CD4-positive, alpha-beta T cell treated with Interleukin-6 for 4 hours (primary cell): ENCODE results near the gene MAGEA6.

Experiments used
- DNase-seq: peaks from one replicate; pipeline ENCODE4 v3.0.0-alpha.2; 2020; ENCODE audit warnings: mixed read lengths

Gene MAGEA6

DNA sequence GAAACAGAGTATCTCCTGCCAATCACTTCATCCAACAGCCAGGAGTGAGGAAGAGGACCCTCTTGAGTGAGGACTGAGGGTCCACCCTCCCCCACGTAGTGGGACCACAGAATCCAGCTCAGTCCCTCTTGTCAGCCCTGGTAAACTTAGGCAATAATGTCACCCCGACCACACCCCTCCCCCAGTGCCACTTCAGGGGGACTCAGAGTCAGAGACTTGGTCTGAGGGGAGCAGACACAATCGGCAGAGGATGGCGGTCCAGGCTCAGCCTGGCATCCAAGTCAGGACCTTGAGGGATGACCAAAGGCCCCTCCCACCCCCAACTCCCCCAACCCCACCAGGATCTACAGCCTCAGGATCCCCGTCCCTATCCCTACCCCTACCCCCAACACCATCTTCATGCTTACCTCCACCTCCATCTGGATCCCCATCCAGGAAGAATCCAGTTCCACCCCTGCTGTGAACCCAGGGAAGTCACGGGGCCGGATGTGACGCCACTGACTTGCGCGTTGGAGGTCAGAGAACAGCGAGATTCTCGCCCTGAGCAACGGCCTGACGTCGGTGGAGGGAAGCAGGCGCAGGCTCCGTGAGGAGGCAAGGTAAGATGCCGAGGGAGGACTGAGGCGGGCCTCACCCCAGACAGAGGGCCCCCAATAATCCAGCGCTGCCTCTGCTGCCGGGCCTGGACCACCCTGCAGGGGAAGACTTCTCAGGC lies 36.1 kb downstream of the MAGEA6 start, which contains the start of the genes CSAG1 and MAGEA12:
CSAG1 (minus strand) TSS at position 461 of the 715 bp plus-strand sequence. CDS start 1,261 bp downstream, outside the sequence.
MAGEA12 (plus strand) TSS at position 497 of the 715 bp plus-strand sequence. CDS start 2,405 bp downstream, outside the sequence.
- DNase-seq, result no peak

DNA sequence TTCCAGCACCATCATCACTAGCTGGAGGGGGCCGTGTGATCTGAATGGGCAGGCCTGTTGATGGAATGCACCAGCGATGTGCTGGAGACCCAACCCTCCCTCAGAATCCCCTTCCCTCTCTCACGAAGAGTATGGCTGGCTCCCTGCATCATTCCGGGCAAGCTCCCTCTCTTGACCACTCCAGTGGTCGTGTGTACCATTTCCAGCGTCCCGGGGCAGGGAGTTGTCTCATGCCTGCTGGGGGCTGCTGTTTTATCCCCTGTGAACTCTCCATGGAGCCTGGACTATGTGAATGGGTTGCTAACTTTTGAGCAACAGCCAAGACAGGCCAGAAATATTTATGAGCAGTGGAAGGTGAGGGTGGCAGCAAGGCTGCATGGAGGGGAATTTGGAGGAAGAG lies 44.1 kb downstream of the MAGEA6 start:
- DNase-seq, result no peak
